Astrocyte (in vitro differentiated cells and primary cell): ENCODE data around the gene ATP8B4.

Experiments used
- CTCF ChIP-seq: IDR thresholded peaks from 2 replicates; pipeline ENCODE4 v1.5.1; 2011; ENCODE audit warnings: low read depth, mild to moderate bottlenecking, inconsistent platforms, low read length, moderate library complexity; ENCODE audit not compliant: insufficient read depth
- EZH2 ChIP-seq: IDR thresholded peaks from 2 replicates; pipeline ENCODE4 v1.6.1; 2012; ENCODE audit warnings: mild to moderate bottlenecking, low read length, inconsistent platforms; ENCODE audit not compliant: insufficient read depth

GRCh38 chr15:50012790-50013189 is 106.2 kb downstream of the ATP8B4 start:
- TF ChIP-seq CTCF, result no peak
- no peak for TF ChIP-seq EZH2
